HEK293 (cell line): ENCODE data around the gene RMND5B.

Experiments used
- CTCF ChIA-PET: fragments of 350-600 bp; formaldehyde crosslinking; extraction: SDS; loops from one replicate; lab custom pipeline; 2021; ENCODE audit warnings: antibody characterized with exemption; lab: Yijun Ruan, JAX
- POLR2A ChIA-PET: fragments of 300-600 bp; formaldehyde crosslinking; extraction: SDS; loops from one replicate; lab custom pipeline; 2020; ENCODE audit warnings: antibody characterized with exemption, inconsistent platforms; lab: Yijun Ruan, JAX
- H3K27ac ChIP-seq: fragments of 200-500 bp; sonication (Bioruptor generic); 2 replicates; pipeline ENCODE4 v1.5.1; 2014; ENCODE audit warnings: low read depth, low read length, control low read depth, inconsistent platforms; ENCODE audit errors: extremely low read depth
- H3K36me3 ChIP-seq, 2 experiments: fragments of 200-500 bp in 1 of 2; sonication (Bioruptor generic) in 1 of 2; 1 replicate in 1 of 2; 2 replicates in 1 of 2; pipeline ENCODE4 v1.5.1; 2014 to 2017; ENCODE audit warnings: inconsistent platforms in 2 of 2, low read length in 2 of 2; ENCODE audit not compliant: control insufficient read depth in 2 of 2, insufficient read depth in 1 of 2
- H3K4me1 ChIP-seq: fragments of 200-500 bp; sonication (Bioruptor generic); 2 replicates; pipeline ENCODE4 v1.5.1; 2014; ENCODE audit warnings: mild to moderate bottlenecking, low read length, inconsistent platforms; ENCODE audit not compliant: control insufficient read depth, insufficient read depth
- H3K4me3 ChIP-seq: 2 replicates; pipeline ENCODE4 v1.5.1; 2011; ENCODE audit warnings: low read depth, mild to moderate bottlenecking, control low read depth, low read length, moderate library complexity
- H3K9me3 ChIP-seq: fragments of 200-500 bp; sonication (Bioruptor generic); 2 replicates; pipeline ENCODE4 v1.5.1; 2014; ENCODE audit warnings: low read depth, low read length, inconsistent platforms; ENCODE audit not compliant: control insufficient read depth, insufficient read depth
- EGR2 ChIP-seq: fragments of 450-650 bp; formaldehyde crosslinking; IDR thresholded peaks from 2 replicates; pipeline ENCODE4 v1.5.1; 2016; ENCODE audit warnings: low read depth, missing biosample characterization, missing genetic modification characterization
- GLIS1 ChIP-seq: fragments of 450-650 bp; formaldehyde crosslinking; IDR thresholded peaks from 2 replicates; pipeline ENCODE4 v1.5.1; 2016; ENCODE audit warnings: missing biosample characterization, missing genetic modification characterization
- KLF10 ChIP-seq: fragments of 450-650 bp; IDR thresholded peaks from 2 replicates; pipeline ENCODE4 v1.5.1; 2018; ENCODE audit warnings: missing biosample characterization, mild to moderate bottlenecking, missing genetic modification characterization
- KLF16 ChIP-seq: fragments of 450-650 bp; formaldehyde crosslinking; IDR thresholded peaks from 2 replicates; pipeline ENCODE4 v1.5.1; 2017; ENCODE audit warnings: missing biosample characterization, missing genetic modification characterization
- KLF7 ChIP-seq: fragments of 450-650 bp; formaldehyde crosslinking; IDR thresholded peaks from 2 replicates; pipeline ENCODE4 v1.5.1; 2016; ENCODE audit warnings: missing biosample characterization, missing genetic modification characterization, borderline replicate concordance
- KLF9 ChIP-seq: fragments of 450-650 bp; formaldehyde crosslinking; IDR thresholded peaks from 2 replicates; pipeline ENCODE4 v1.5.1; 2016; ENCODE audit warnings: missing biosample characterization, missing genetic modification characterization, low read depth
- SP2 ChIP-seq: fragments of 450-650 bp; formaldehyde crosslinking; IDR thresholded peaks from 2 replicates; pipeline ENCODE4 v1.5.1; 2016; ENCODE audit warnings: missing biosample characterization, missing genetic modification characterization
- SP3 ChIP-seq: fragments of 450-650 bp; formaldehyde crosslinking; IDR thresholded peaks from 2 replicates; pipeline ENCODE4 v1.5.1; 2016; ENCODE audit warnings: missing biosample characterization, missing genetic modification characterization
- ZBTB1 ChIP-seq: fragments of 450-650 bp; formaldehyde crosslinking; IDR thresholded peaks from 2 replicates; pipeline ENCODE4 v1.5.1; 2016; ENCODE audit warnings: missing biosample characterization, missing genetic modification characterization
- ZBTB48 ChIP-seq: fragments of 450-650 bp; formaldehyde crosslinking; IDR thresholded peaks from 2 replicates; pipeline ENCODE4 v1.5.1; 2016; ENCODE audit warnings: missing biosample characterization, missing genetic modification characterization
- ZEB2 ChIP-seq: fragments of 450-650 bp; formaldehyde crosslinking; IDR thresholded peaks from 2 replicates; pipeline ENCODE4 v1.5.1; 2016; ENCODE audit warnings: missing biosample characterization, missing genetic modification characterization
- ZFHX2 ChIP-seq: fragments of 450-650 bp; formaldehyde crosslinking; conservative IDR thresholded peaks from 2 replicates; pipeline ENCODE4 v1.5.1; 2016; ENCODE audit warnings: missing biosample characterization, missing genetic modification characterization
- ZNF146 ChIP-seq: fragments of 450-650 bp; formaldehyde crosslinking; IDR thresholded peaks from 2 replicates; pipeline ENCODE4 v1.5.1; 2016; ENCODE audit warnings: missing biosample characterization, missing genetic modification characterization
- ZNF23 ChIP-seq: fragments of 450-650 bp; formaldehyde crosslinking; IDR thresholded peaks from 2 replicates; pipeline ENCODE4 v1.5.1; 2016; ENCODE audit warnings: missing biosample characterization, missing genetic modification characterization, borderline replicate concordance
- ZNF26 ChIP-seq: fragments of 450-650 bp; formaldehyde crosslinking; IDR thresholded peaks from 2 replicates; pipeline ENCODE4 v1.5.1; 2016; ENCODE audit warnings: missing biosample characterization, missing genetic modification characterization
- ZNF274 ChIP-seq, 2 experiments: fragments of 200-500 bp in 1 of 2; fragments of 450-650 bp in 1 of 2; sonication (Bioruptor generic) in 1 of 2; formaldehyde crosslinking in 1 of 2; IDR thresholded peaks; 2 replicates each; pipeline versions ENCODE4 v1.5.1 to v1.6.1; 2014 to 2016; ENCODE audit warnings: borderline replicate concordance in 1 of 2, inconsistent platforms in 1 of 2, low read length in 1 of 2, missing biosample characterization in 1 of 2, missing genetic modification characterization in 1 of 2
- ZNF335 ChIP-seq: fragments of 450-650 bp; formaldehyde crosslinking; conservative IDR thresholded peaks from 2 replicates; pipeline ENCODE4 v1.5.1; 2016; ENCODE audit warnings: missing biosample characterization, missing genetic modification characterization
- ZNF362 ChIP-seq: fragments of 450-650 bp; formaldehyde crosslinking; IDR thresholded peaks from 2 replicates; pipeline ENCODE4 v1.5.1; 2016; ENCODE audit warnings: missing biosample characterization, missing genetic modification characterization
- ZNF391 ChIP-seq: fragments of 450-650 bp; formaldehyde crosslinking; IDR thresholded peaks from 2 replicates; pipeline ENCODE4 v1.5.1; 2016; ENCODE audit warnings: low read depth, missing biosample characterization, missing genetic modification characterization, borderline replicate concordance
- ZNF394 ChIP-seq: fragments of 450-650 bp; formaldehyde crosslinking; IDR thresholded peaks from 2 replicates; pipeline ENCODE4 v1.5.1; 2016; ENCODE audit warnings: missing biosample characterization, missing genetic modification characterization, mild to moderate bottlenecking, moderate library complexity, borderline replicate concordance
- ZNF560 ChIP-seq: fragments of 450-650 bp; formaldehyde crosslinking; IDR thresholded peaks from 2 replicates; pipeline ENCODE4 v1.5.1; 2017; ENCODE audit warnings: missing biosample characterization, missing genetic modification characterization, borderline replicate concordance
- ZNF704 ChIP-seq: fragments of 450-650 bp; formaldehyde crosslinking; IDR thresholded peaks from 2 replicates; pipeline ENCODE4 v1.5.1; 2016; ENCODE audit warnings: missing biosample characterization, missing genetic modification characterization
- ZNF76 ChIP-seq: fragments of 450-650 bp; formaldehyde crosslinking; IDR thresholded peaks from 2 replicates; pipeline ENCODE4; 2016; ENCODE audit warnings: low read depth, missing biosample characterization, missing genetic modification characterization, borderline replicate concordance
- ZNF776 ChIP-seq: fragments of 450-650 bp; formaldehyde crosslinking; IDR thresholded peaks from 2 replicates; pipeline ENCODE4 v1.5.0; 2017; ENCODE audit warnings: missing biosample characterization, missing genetic modification characterization, borderline replicate concordance
- TF ChIP-seq, protein P1 (sequence below): fragments of 450-650 bp; formaldehyde crosslinking; IDR thresholded peaks from 2 replicates; pipeline ENCODE4 v1.5.1; 2016; ENCODE audit warnings: missing biosample characterization, missing genetic modification characterization
- TF ChIP-seq, protein P2 (sequence below): fragments of 450-650 bp; formaldehyde crosslinking; IDR thresholded peaks from 2 replicates; pipeline ENCODE4 v1.5.1; 2016; ENCODE audit warnings: missing biosample characterization, missing genetic modification characterization

RMND5B gene

DNA sequence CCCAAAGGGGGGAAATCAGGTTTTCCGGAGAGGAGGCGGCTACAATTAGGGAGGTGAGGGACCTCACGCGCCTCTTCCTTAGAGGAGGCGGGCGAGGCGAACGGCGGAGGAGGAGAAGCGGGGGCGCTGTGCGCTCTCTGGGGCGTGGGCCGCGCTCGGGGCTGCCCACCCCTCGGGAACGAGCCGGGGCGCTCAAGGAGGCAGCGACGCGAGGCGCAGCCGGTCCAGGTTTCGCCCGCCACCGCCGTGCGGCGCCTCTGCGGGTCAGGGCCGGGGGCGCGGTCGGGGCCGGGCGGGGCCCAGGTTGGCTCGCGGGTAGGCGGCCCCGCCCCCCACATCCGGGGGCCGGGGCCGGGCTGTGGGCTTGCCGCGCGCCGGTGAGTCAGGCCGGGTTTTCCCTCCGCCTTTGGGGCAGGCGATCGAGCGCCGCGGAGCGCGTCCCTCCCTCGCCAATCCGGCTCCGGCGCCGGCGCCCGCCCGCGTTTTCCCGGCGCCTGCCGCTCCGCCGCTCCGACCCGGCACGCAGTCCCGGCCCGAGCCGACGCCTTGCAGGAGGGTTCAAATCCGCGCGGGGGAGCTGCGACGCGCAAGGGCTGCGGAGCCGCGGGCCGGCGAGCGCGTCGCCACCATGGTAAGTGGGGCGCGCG lies 17.6 kb upstream of the RMND5B start, which contains the start of gene N4BP3 (continued):
- TF ChIP-seq, protein P1, sequence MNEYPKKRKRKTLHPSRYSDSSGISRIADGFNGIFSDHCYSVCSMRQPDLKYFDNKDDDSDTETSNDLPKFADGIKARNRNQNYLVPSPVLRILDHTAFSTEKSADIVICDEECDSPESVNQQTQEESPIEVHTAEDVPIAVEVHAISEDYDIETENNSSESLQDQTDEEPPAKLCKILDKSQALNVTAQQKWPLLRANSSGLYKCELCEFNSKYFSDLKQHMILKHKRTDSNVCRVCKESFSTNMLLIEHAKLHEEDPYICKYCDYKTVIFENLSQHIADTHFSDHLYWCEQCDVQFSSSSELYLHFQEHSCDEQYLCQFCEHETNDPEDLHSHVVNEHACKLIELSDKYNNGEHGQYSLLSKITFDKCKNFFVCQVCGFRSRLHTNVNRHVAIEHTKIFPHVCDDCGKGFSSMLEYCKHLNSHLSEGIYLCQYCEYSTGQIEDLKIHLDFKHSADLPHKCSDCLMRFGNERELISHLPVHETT (tag by site-specific recombination): no peak
- TF ChIP-seq ZBTB1 (tag by site-specific recombination) (no peak), EGR2 (tag by site-specific recombination) (peak; percentile 89), ZBTB48 (tag by site-specific recombination) (0 out of 2 replicates have a peak, but pooled peaks have one; percentile 43), ZNF26 (no peak), KLF10 (tag by site-specific recombination) (peak; percentile 96), ZNF776 (tag by site-specific recombination) (no peak), ZFHX2 (tag by site-specific recombination) (peak; percentile 97), ZNF23 (tag by site-specific recombination) (no peak)
- TF ChIP-seq, protein P2, sequence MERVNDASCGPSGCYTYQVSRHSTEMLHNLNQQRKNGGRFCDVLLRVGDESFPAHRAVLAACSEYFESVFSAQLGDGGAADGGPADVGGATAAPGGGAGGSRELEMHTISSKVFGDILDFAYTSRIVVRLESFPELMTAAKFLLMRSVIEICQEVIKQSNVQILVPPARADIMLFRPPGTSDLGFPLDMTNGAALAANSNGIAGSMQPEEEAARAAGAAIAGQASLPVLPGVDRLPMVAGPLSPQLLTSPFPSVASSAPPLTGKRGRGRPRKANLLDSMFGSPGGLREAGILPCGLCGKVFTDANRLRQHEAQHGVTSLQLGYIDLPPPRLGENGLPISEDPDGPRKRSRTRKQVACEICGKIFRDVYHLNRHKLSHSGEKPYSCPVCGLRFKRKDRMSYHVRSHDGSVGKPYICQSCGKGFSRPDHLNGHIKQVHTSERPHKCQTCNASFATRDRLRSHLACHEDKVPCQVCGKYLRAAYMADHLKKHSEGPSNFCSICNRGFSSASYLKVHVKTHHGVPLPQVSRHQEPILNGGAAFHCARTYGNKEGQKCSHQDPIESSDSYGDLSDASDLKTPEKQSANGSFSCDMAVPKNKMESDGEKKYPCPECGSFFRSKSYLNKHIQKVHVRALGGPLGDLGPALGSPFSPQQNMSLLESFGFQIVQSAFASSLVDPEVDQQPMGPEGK (tag by site-specific recombination): peak; percentile 23; the same call in 1 of the 2 replicates

DNA sequence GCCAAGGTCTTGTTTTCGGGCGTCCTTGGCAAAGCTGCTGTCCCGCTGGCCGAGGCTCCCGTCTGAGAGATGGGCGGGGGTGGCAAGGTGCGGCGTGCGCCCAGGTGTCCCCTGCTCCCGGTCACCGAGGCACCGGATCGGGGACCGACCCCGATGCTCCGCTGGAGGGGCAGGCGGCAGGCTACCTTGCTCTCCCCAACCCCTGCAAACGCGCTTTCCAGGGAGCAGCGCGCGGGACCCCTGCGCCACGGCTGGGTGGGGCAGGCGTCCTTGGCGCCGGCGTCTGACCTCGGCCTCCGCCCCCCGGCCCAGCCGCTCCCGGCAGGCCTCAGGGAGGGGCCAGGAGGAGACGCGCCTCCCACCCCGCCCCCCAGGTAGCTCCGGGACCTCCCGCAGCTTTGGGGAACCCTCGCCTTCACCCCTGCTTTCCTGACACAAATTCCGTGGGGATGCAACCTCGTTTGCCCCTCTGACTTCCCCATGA lies 16.9 kb upstream of the RMND5B start:
- ChIA-PET POLR2A (interaction anchor here (0.6 to 0.8 kb wide), 2 partner anchors 11 to 16 kb away, joined by 3 read pairs; no protein-coding TSS in a partner anchor), CTCF (interaction anchor here (0.5 to 1.0 kb wide), 2 partner anchors 12 to 36 kb away, joined by 3 read pairs; no protein-coding TSS in a partner anchor)
- no peak overlapping the region for H3K27ac ChIP-seq
- H3K9me3 ChIP-seq: no peaks in the 10 kb centered on the region
- H3K4me3 ChIP-seq: peak overlapping the region; percentile 49
- H3K4me1 ChIP-seq: no peaks in the 10 kb centered on the region
- H3K36me3 ChIP-seq: no peaks in the 10 kb centered on the region
- TF ChIP-seq ZEB2 (tag by site-specific recombination) (peak; percentile 49; the same call in 1 of the 2 replicates), KLF16 (no peak), ZNF146 (tag by site-specific recombination) (no peak), GLIS1 (tag by site-specific recombination) (peak; percentile 94), ZNF362 (tag by site-specific recombination) (no peak), SP2 (tag by site-specific recombination) (peak; percentile 47), SP3 (tag by site-specific recombination) (peak; percentile 57), ZNF76 (tag by site-specific recombination) (peak; percentile 40; the same call in 1 of the 2 replicates), ZNF274 (IDR thresholded peaks at IDR 0.05; ENCODE audit: low read length) (no peak), ZNF274 (tag by site-specific recombination; IDR thresholded peaks at IDR 0.05; ENCODE audit: borderline replicate concordance) (no peak), ZNF394 (tag by site-specific recombination) (no peak), ZNF560 (tag by site-specific recombination) (no peak), KLF9 (tag by site-specific recombination) (peak; percentile 36; the same call in 1 of the 2 replicates), ZNF335 (peak; percentile 47), KLF7 (0 out of 2 replicates have a peak, but pooled peaks have one; percentile 33), ZNF704 (tag by site-specific recombination) (no peak), ZNF391 (tag by site-specific recombination) (no peak)
- TF ChIP-seq, protein P1 (tag by site-specific recombination): no peak
